GM23338 (cell line): ENCODE measurements around the gene SLC2A9. TPM values are rescaled to one million over a fixed set of nuclear protein-coding genes. Genes with fewer than 3 reads are reported as not detected.

Experiments used
- ATAC-seq: fragments of 200-7000 bp; cut with Tn5 transposase; 3 replicates; pipeline ENCODE4 v1.9.1; 2020
- DNase-seq: peaks from one replicate; pipeline ENCODE4 v3.0.0-alpha.2; 2015; ENCODE audit warnings: low spot score
- H2AFZ ChIP-seq: fragments of 200-600 bp; sonication (generic); 2 replicates; pipeline ENCODE4 v1.8.0; 2016; ENCODE audit warnings: antibody characterized with exemption, mild to moderate bottlenecking, moderate library complexity
- H3F3A ChIP-seq: fragments of 200-600 bp; sonication (generic); replicated peaks from 2 replicates; pipeline ENCODE4 v1.8.0; 2017; ENCODE audit warnings: antibody characterized with exemption, mixed run types, low read depth
- H3K27ac ChIP-seq: fragments of 200-600 bp; sonication (generic); 2 replicates; pipeline ENCODE4 v1.6.1; 2016; ENCODE audit warnings: low read depth
- H3K27me3 ChIP-seq: fragments of 200-600 bp; sonication (generic); 2 replicates; pipeline ENCODE4 v1.8.0; 2016; ENCODE audit warnings: mild to moderate bottlenecking, mixed run types, moderate library complexity; ENCODE audit not compliant: insufficient read depth
- H3K36me3 ChIP-seq: fragments of 200-600 bp; sonication (generic); 2 replicates; pipeline ENCODE4 v1.8.0; 2016; ENCODE audit warnings: mild to moderate bottlenecking; ENCODE audit not compliant: insufficient read depth
- H3K4me1 ChIP-seq: fragments of 200-600 bp; sonication (generic); 2 replicates; pipeline ENCODE4 v1.8.0; 2016; ENCODE audit warnings: mild to moderate bottlenecking, moderate library complexity; ENCODE audit not compliant: insufficient read depth
- H3K4me2 ChIP-seq: fragments of 200-600 bp; sonication (generic); 2 replicates; pipeline ENCODE4 v1.7.1; 2017; ENCODE audit warnings: mixed run types
- H3K4me3 ChIP-seq: fragments of 200-600 bp; sonication (generic); 2 replicates; pipeline ENCODE4 v1.6.1; 2016; ENCODE audit warnings: mixed run types
- H3K79me2 ChIP-seq: fragments of 200-600 bp; sonication (generic); replicated peaks from 2 replicates; pipeline ENCODE4 v1.8.0; 2017; ENCODE audit warnings: mild to moderate bottlenecking; ENCODE audit not compliant: insufficient read depth
- H3K9me2 ChIP-seq: fragments of 200-600 bp; sonication (generic); 2 replicates; pipeline ENCODE4 v1.8.0; 2017; ENCODE audit not compliant: insufficient read depth
- H4K20me1 ChIP-seq: fragments of 200-600 bp; sonication (generic); replicated peaks from 2 replicates; pipeline ENCODE4 v1.8.0; 2017; ENCODE audit warnings: mild to moderate bottlenecking; ENCODE audit not compliant: insufficient read depth
- H3K27ac Mint-ChIP-seq: 2 replicates; pipeline ENCODE4 v1.8.0; 2020; ENCODE audit warnings: inconsistent platforms, mild to moderate bottlenecking, moderate library complexity, mixed read lengths
- H3K27me3 Mint-ChIP-seq: 3 replicates; pipeline ENCODE4 v1.8.0; 2022; ENCODE audit warnings: low read depth, mild to moderate bottlenecking, moderate library complexity, mixed read lengths, inconsistent platforms; ENCODE audit not compliant: insufficient read depth, poor library complexity
- H3K36me3 Mint-ChIP-seq: 3 replicates; pipeline ENCODE4 v1.8.0; 2021; ENCODE audit warnings: low read depth, mild to moderate bottlenecking, inconsistent platforms, moderate library complexity, mixed read lengths
- H3K4me1 Mint-ChIP-seq: 3 replicates; pipeline ENCODE4 v1.8.0; 2020; ENCODE audit warnings: mild to moderate bottlenecking, inconsistent platforms, mixed read lengths
- H3K4me3 Mint-ChIP-seq: 3 replicates; pipeline ENCODE4 v1.8.0; 2021; ENCODE audit warnings: moderate library complexity, mild to moderate bottlenecking, inconsistent platforms, mixed read lengths
- H3K9me3 Mint-ChIP-seq: 3 replicates; pipeline ENCODE4 v1.8.0; 2020; ENCODE audit warnings: moderate library complexity, mild to moderate bottlenecking, inconsistent platforms, mixed read lengths
- EZH2 ChIP-seq: fragments of 200-600 bp; sonication (generic); IDR thresholded peaks from one replicate; pipeline ENCODE4 v1.8.0; 2017; ENCODE audit warnings: antibody characterized with exemption, mild to moderate bottlenecking, low read depth; ENCODE audit not compliant: unreplicated experiment
- EZH2phosphoT487 ChIP-seq: fragments of 200-600 bp; sonication (generic); IDR thresholded peaks from one replicate; pipeline ENCODE4 v1.8.1; 2018; ENCODE audit warnings: antibody characterized with exemption; ENCODE audit not compliant: unreplicated experiment
- JUNB ChIP-seq: IDR thresholded peaks from one replicate; pipeline ENCODE4 v1.6.1; 2016; ENCODE audit warnings: antibody characterized with exemption; ENCODE audit not compliant: unreplicated experiment
- NANOG ChIP-seq: IDR thresholded peaks from 2 replicates; pipeline ENCODE4 v1.6.1; 2016; ENCODE audit warnings: antibody characterized with exemption, borderline replicate concordance
- STAT1 ChIP-seq: IDR thresholded peaks from one replicate; pipeline ENCODE4 v1.6.1; 2016; ENCODE audit warnings: antibody characterized with exemption; ENCODE audit not compliant: unreplicated experiment
- ZNF331 ChIP-seq: fragments of 250-450 bp; sonication (Bioruptor Pico); IDR thresholded peaks from 2 replicates; pipeline ENCODE4 v1.5.0; 2020; ENCODE audit warnings: low read depth, mild to moderate bottlenecking, moderate library complexity
- polyA plus RNA-seq: library from polyadenylated mRNA; unstranded; fragments of >200 nt; fragmentation: Nextera tagmentation; extraction: Ambion mirVana; gene quantifications from 2 replicates; pipeline ENCODE4 v1.2.1, GENCODE V29; 2016
- total RNA-seq: library from RNA; depleted of rRNA; stranded (reverse); fragments of >200 nt; shearing (Covaris generic); gene quantifications from 2 replicates; pipeline ENCODE4 v1.2.3, GENCODE V29; 2014
- TF ChIP-seq, protein P1 (sequence below), 2 experiments: fragments of 200-600 bp in 1 of 2; sonication (generic) in 1 of 2; conservative IDR thresholded peaks; 2 replicates each; pipeline versions ENCODE4 v1.5.1 to v1.6.1; 2016 to 2017; ENCODE audit warnings: antibody characterized with exemption in 2 of 2, low read depth in 2 of 2, mild to moderate bottlenecking in 2 of 2, moderate library complexity in 1 of 2
- TF ChIP-seq, protein P2 (sequence below): fragments of 250-450 bp; sonication (Bioruptor Pico); IDR thresholded peaks from 2 replicates; pipeline ENCODE4 v1.5.0; 2020; ENCODE audit warnings: mild to moderate bottlenecking, moderate library complexity

The SLC2A9 gene
- total and polyA plus RNA-seq, 2 experiments from 2014 or later: 0.21 to 0.40 TPM

DNA sequence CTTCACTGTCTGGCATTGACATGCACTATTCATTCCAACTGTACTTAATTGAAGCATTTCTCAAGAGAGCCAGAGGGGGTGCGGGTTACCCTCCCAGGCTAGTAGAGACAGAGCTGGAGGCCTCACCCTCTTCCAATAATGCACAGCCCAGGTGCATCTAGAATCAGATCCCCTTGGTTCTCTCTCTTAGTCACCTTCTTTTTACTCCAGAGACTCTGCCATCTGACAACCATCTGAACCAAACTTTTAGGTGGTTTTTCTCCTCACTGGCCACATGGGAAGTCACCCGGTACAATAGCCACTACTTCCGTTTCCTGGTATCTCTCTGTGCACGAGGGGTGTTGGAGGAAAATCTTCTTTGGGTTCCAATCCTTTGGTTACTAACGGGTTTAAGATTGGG lies 81.3 kb downstream of the SLC2A9 start (continued):
- TF ChIP-seq, protein P1, sequence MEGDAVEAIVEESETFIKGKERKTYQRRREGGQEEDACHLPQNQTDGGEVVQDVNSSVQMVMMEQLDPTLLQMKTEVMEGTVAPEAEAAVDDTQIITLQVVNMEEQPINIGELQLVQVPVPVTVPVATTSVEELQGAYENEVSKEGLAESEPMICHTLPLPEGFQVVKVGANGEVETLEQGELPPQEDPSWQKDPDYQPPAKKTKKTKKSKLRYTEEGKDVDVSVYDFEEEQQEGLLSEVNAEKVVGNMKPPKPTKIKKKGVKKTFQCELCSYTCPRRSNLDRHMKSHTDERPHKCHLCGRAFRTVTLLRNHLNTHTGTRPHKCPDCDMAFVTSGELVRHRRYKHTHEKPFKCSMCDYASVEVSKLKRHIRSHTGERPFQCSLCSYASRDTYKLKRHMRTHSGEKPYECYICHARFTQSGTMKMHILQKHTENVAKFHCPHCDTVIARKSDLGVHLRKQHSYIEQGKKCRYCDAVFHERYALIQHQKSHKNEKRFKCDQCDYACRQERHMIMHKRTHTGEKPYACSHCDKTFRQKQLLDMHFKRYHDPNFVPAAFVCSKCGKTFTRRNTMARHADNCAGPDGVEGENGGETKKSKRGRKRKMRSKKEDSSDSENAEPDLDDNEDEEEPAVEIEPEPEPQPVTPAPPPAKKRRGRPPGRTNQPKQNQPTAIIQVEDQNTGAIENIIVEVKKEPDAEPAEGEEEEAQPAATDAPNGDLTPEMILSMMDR (conservative IDR thresholded peaks at IDR 0.05; ENCODE audit: low read depth in 2 of 2): no peak

DNA sequence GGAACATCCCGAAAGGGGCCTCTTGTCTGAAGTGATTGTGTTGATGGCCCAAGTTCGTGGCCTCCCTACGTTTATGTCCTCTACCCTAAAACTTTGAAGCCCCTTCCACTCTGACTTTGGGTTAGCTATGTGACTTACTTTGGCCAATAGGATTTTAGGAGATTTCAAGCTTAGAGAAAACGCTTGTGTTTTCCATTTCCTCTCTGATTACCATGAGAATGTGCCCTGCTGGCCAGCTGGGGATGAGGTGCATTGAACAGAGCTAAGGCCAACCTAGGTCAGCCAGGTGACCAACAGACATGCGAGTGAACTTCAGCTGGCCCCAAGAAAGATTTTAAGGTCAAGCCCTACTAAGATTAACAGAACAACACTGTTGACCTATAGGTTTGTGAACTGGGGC lies 82.4 kb downstream of the SLC2A9 start:
- H3F3A ChIP-seq: no peaks in the 10 kb centered on the region
- no peak overlapping the region for H3K27ac ChIP-seq
- no peaks in the 10 kb centered on the region for H3K27me3 ChIP-seq
- Mint-ChIP-seq H3K36me3 (no peaks in the 10 kb centered on the region), H3K27ac (no peak overlapping the region), H3K4me1 (peaks cover 26% of the 10 kb centered on the region), H3K27me3 (peaks cover 4% of the 10 kb centered on the region), H3K9me3 (no peaks in the 10 kb centered on the region), H3K4me3 (no peak overlapping the region)
- no peaks in the 10 kb centered on the region for H3K36me3 ChIP-seq
- H3K9me2 ChIP-seq: no peaks in the 10 kb centered on the region
- no peak overlapping the region for H2AFZ ChIP-seq
- H3K4me3 ChIP-seq: no peak overlapping the region
- peak overlapping the region; percentile 41; the same call in 1 of the 2 replicates for H3K4me2 ChIP-seq
- H4K20me1 ChIP-seq: no peaks in the 10 kb centered on the region
- peak; percentile 88 for ATAC-seq
- TF ChIP-seq NANOG (no peak), ZNF331 (CRISPR knock-in tag) (no peak), EZH2phosphoT487 (no peak), JUNB (no peak), STAT1 (no peak), EZH2 (no peak)
- TF ChIP-seq, protein P2, sequence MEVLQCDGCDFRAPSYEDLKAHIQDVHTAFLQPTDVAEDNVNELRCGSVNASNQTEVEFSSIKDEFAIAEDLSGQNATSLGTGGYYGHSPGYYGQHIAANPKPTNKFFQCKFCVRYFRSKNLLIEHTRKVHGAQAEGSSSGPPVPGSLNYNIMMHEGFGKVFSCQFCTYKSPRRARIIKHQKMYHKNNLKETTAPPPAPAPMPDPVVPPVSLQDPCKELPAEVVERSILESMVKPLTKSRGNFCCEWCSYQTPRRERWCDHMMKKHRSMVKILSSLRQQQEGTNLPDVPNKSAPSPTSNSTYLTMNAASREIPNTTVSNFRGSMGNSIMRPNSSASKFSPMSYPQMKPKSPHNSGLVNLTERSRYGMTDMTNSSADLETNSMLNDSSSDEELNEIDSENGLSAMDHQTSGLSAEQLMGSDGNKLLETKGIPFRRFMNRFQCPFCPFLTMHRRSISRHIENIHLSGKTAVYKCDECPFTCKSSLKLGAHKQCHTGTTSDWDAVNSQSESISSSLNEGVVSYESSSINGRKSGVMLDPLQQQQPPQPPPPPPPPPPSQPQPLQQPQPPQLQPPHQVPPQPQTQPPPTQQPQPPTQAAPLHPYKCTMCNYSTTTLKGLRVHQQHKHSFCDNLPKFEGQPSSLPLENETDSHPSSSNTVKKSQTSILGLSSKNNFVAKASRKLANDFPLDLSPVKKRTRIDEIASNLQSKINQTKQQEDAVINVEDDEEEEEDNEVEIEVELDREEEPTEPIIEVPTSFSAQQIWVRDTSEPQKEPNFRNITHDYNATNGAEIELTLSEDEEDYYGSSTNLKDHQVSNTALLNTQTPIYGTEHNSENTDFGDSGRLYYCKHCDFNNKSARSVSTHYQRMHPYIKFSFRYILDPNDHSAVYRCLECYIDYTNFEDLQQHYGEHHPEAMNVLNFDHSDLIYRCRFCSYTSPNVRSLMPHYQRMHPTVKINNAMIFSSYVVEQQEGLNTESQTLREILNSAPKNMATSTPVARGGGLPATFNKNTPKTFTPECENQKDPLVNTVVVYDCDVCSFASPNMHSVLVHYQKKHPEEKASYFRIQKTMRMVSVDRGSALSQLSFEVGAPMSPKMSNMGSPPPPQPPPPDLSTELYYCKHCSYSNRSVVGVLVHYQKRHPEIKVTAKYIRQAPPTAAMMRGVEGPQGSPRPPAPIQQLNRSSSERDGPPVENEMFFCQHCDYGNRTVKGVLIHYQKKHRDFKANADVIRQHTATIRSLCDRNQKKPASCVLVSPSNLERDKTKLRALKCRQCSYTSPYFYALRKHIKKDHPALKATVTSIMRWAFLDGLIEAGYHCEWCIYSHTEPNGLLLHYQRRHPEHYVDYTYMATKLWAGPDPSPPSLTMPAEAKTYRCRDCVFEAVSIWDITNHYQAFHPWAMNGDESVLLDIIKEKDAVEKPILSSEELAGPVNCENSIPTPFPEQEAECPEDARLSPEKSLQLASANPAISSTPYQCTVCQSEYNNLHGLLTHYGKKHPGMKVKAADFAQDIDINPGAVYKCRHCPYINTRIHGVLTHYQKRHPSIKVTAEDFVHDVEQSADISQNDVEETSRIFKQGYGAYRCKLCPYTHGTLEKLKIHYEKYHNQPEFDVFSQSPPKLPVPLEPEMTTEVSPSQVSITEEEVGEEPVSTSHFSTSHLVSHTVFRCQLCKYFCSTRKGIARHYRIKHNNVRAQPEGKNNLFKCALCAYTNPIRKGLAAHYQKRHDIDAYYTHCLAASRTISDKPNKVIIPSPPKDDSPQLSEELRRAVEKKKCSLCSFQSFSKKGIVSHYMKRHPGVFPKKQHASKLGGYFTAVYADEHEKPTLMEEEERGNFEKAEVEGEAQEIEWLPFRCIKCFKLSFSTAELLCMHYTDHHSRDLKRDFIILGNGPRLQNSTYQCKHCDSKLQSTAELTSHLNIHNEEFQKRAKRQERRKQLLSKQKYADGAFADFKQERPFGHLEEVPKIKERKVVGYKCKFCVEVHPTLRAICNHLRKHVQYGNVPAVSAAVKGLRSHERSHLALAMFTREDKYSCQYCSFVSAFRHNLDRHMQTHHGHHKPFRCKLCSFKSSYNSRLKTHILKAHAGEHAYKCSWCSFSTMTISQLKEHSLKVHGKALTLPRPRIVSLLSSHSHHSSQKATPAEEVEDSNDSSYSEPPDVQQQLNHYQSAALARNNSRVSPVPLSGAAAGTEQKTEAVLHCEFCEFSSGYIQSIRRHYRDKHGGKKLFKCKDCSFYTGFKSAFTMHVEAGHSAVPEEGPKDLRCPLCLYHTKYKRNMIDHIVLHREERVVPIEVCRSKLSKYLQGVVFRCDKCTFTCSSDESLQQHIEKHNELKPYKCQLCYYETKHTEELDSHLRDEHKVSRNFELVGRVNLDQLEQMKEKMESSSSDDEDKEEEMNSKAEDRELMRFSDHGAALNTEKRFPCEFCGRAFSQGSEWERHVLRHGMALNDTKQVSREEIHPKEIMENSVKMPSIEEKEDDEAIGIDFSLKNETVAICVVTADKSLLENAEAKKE (CRISPR knock-in tag): peak; percentile 56; the same call in 1 of the 2 replicates
- TF ChIP-seq, protein P1 (conservative IDR thresholded peaks at IDR 0.05; ENCODE audit: low read depth in 2 of 2): no peak
- peaks cover 16% of the 10 kb centered on the region for H3K4me1 ChIP-seq
- H3K79me2 ChIP-seq: no peaks in the 10 kb centered on the region
- peak; percentile 65 for DNase-seq
